Keratinocyte (primary cell): Measurements from ENCODE around the gene ZNF385A. TPM values are rescaled to one million over a fixed set of nuclear protein-coding genes. Genes with fewer than 3 reads are reported as not detected.
A peak's percentile ranks its signal among the peaks of the same experiment; 100 is the strongest.

Source experiments
- DNase-seq: peaks from one replicate; pipeline ENCODE4 v3.0.0-alpha.2; 2011; ENCODE audit warnings: low read depth, missing footprints, low spot score
- FAIRE-seq: peaks from 2 replicates; lab custom pipeline; 2011; peaks lifted over from hg19 to GRCh38; lab: Jason Lieb, UNC
- H2AFZ ChIP-seq: 2 replicates; pipeline ENCODE4 v1.6.0; 2012; ENCODE audit warnings: low read length, control low read depth, inconsistent platforms; ENCODE audit not compliant: control insufficient read depth
- H3K27ac ChIP-seq: 2 replicates; pipeline ENCODE4 v1.5.1; 2011; ENCODE audit warnings: low read length; ENCODE audit not compliant: control insufficient read depth, insufficient read depth
- H3K27me3 ChIP-seq: 3 replicates; pipeline ENCODE4 v1.6.0; 2011; ENCODE audit warnings: low read length; ENCODE audit not compliant: control insufficient read depth, insufficient read depth; ENCODE audit errors: extremely low read depth
- H3K36me3 ChIP-seq, 2 experiments: 2 replicates in 1 of 2; 3 replicates in 1 of 2; pipeline ENCODE4 v1.5.1; 2011; ENCODE audit warnings: low read length in 2 of 2, mild to moderate bottlenecking in 1 of 2; ENCODE audit not compliant: control insufficient read depth in 2 of 2, insufficient read depth in 2 of 2; ENCODE audit errors: extremely low read depth in 1 of 2
- H3K4me1 ChIP-seq: 3 replicates; pipeline ENCODE4 v1.5.1; 2011; ENCODE audit warnings: low read length; ENCODE audit not compliant: control insufficient read depth, insufficient read depth; ENCODE audit errors: extremely low read depth
- H3K4me2 ChIP-seq: 3 replicates; pipeline ENCODE4 v1.6.0; 2011; ENCODE audit warnings: low read depth, low read length; ENCODE audit not compliant: control insufficient read depth, insufficient read depth; ENCODE audit errors: extremely low read depth
- H3K4me3 ChIP-seq, 3 experiments: fragments of 200-600 bp in 1 of 3; sonication (generic) in 1 of 3; 2 replicates in 2 of 3; 3 replicates in 1 of 3; pipeline ENCODE4 v1.5.1; 2011 to 2016; ENCODE audit warnings: low read length in 3 of 3, mild to moderate bottlenecking in 3 of 3, control low read depth in 2 of 3, inconsistent platforms in 1 of 3, low read depth in 1 of 3, mixed read lengths in 1 of 3, mixed run types in 1 of 3, moderate library complexity in 1 of 3; ENCODE audit not compliant: control insufficient read depth in 2 of 3, insufficient read depth in 2 of 3; ENCODE audit errors: extremely low read depth in 1 of 3
- H3K79me2 ChIP-seq: 2 replicates; pipeline ENCODE4 v1.6.0; 2012; ENCODE audit warnings: low read length; ENCODE audit not compliant: control insufficient read depth, insufficient read depth
- H3K9ac ChIP-seq: 3 replicates; pipeline ENCODE4 v1.6.0; 2011; ENCODE audit warnings: low read length; ENCODE audit not compliant: control insufficient read depth, insufficient read depth; ENCODE audit errors: extremely low read depth
- H3K9me1 ChIP-seq: 3 replicates; pipeline ENCODE4 v1.6.0; 2011; ENCODE audit warnings: low read length; ENCODE audit not compliant: control insufficient read depth, insufficient read depth; ENCODE audit errors: extremely low read depth
- H3K9me3 ChIP-seq: 2 replicates; pipeline ENCODE4 v1.5.1; 2012; ENCODE audit warnings: low read depth, low read length; ENCODE audit not compliant: control insufficient read depth
- H4K20me1 ChIP-seq: 3 replicates; pipeline ENCODE4 v1.6.0; 2011; ENCODE audit warnings: low read length; ENCODE audit not compliant: control insufficient read depth, insufficient read depth; ENCODE audit errors: extremely low read depth
- CTCF ChIP-seq, 3 experiments: IDR thresholded peaks in 1 of 3; conservative IDR thresholded peaks in 1 of 3; optimal IDR thresholded peaks in 1 of 3; 2 replicates in 2 of 3; 3 replicates in 1 of 3; pipeline versions ENCODE3 to v1.5.1; 2011; ENCODE audit warnings: low read length in 3 of 3, mild to moderate bottlenecking in 3 of 3, moderate library complexity in 2 of 3, control low read depth in 1 of 3, inconsistent platforms in 1 of 3; ENCODE audit not compliant: insufficient read depth in 2 of 3; ENCODE audit errors: extremely low read depth in 1 of 3
- EZH2 ChIP-seq: IDR thresholded peaks from one replicate; pipeline ENCODE4 v1.6.1; 2012; ENCODE audit warnings: inconsistent platforms, mild to moderate bottlenecking, low read length, moderate library complexity
- dilution Hi-C: fragments of 300-500 bp; cut with MboI; formaldehyde crosslinking; loops from one replicate; pipeline ENCODE4 v1.7.0; 2020; ENCODE audit warnings: low sequenced_read_pairs; ENCODE audit not compliant: extremely low pct_ligation_motif_present
- polyA plus RNA-seq, 5 experiments: library from polyadenylated mRNA; depleted of rRNA in 3 of 5; stranded (reverse) in 3 of 5; stranded (forward) in 1 of 5; unstranded in 1 of 5; fragments of >200 nt; gene quantifications; 1 replicate in 1 of 5; 2 replicates in 3 of 5; 3 replicates in 1 of 5; pipeline versions ENCODE4 v1.2.1 to v1.2.3, GENCODE V29; 2011 to 2012; ENCODE audit warnings: missing spikeins in 2 of 5, low read depth in 1 of 5, low replicate concordance in 1 of 5

ZNF385A gene
- polyA plus RNA-seq, 1 donor (not counting 4 experiments of a cell fraction or from before 2014, with no cell fraction given), result 11.4 TPM

GRCh38 chr12:54421175-54421878 is 36.8 kb upstream of the ZNF385A start:
- Histone ChIP-seq H3K9me3 (no peaks in the 10 kb centered on the region), H3K79me2 (peaks cover 30% of the 10 kb centered on the region), H3K27ac (no peak overlapping the region), H2AFZ (no peak overlapping the region), H3K9ac (peak overlapping the region; percentile 22), H3K4me3 (no peak overlapping the region), H4K20me1 (no peaks in the 10 kb centered on the region), H3K4me2 (no peak overlapping the region), H3K27me3 (no peaks in the 10 kb centered on the region), H3K9me1 (no peaks in the 10 kb centered on the region), H3K4me1 (peaks cover 54% of the 10 kb centered on the region), H3K36me3 (no peaks in the 10 kb centered on the region)
- TF ChIP-seq CTCF (optimal IDR thresholded peaks at IDR 0.05 in 1 of 3, IDR thresholded peaks at IDR 0.05 in 1 of 3, conservative IDR thresholded peaks at IDR 0.05 in 1 of 3; ENCODE audit: extremely low read depth in 1 of 3, insufficient read depth in 2 of 3, low read length in 3 of 3) (no peak), EZH2 (no peak)
- DNase-seq (no peak), FAIRE-seq (no peak)
- dilution Hi-C loops, result no loop called here

DNA sequence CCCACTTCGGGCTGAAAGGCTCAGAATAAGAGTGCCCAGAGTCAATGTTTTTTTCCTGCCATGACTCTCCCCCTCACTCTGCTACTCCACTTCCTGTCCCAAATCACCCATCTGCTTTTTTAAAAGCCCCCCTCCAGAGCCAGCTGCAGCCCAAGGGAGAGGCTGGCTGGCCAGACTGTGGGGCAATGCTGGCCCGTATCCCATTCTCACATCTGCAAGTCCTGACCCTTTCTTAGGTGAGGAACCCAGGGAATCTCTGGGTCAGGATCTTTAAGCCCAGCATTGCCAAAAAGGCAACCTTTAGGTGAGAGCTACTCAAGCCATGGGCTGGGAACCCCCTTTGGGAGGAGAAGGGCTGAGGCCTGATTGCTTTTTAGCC is 36.2 kb upstream of the ZNF385A start:
- no peak for TF ChIP-seq EZH2
- no peak for TF ChIP-seq CTCF (optimal IDR thresholded peaks at IDR 0.05 in 1 of 3, IDR thresholded peaks at IDR 0.05 in 1 of 3, conservative IDR thresholded peaks at IDR 0.05 in 1 of 3; ENCODE audit: extremely low read depth in 1 of 3, insufficient read depth in 2 of 3, low read length in 3 of 3)
- no peak for FAIRE-seq
- no peak overlapping the region for H3K4me2 ChIP-seq
- H3K36me3 ChIP-seq, result no peaks in the 10 kb centered on the region
- H2AFZ ChIP-seq, result no peak overlapping the region
- H3K27ac ChIP-seq, result no peak overlapping the region
- no peaks in the 10 kb centered on the region for H3K9me1 ChIP-seq
- H3K9ac ChIP-seq, result peak overlapping the region; percentile 22
- no peaks in the 10 kb centered on the region for H4K20me1 ChIP-seq
- no peaks in the 10 kb centered on the region for H3K27me3 ChIP-seq
- dilution Hi-C loops, result no loop called here
- H3K9me3 ChIP-seq, result no peaks in the 10 kb centered on the region
- no peak for DNase-seq
- no peak overlapping the region for H3K4me3 ChIP-seq
- peaks cover 36% of the 10 kb centered on the region for H3K79me2 ChIP-seq
- H3K4me1 ChIP-seq, result peaks cover 56% of the 10 kb centered on the region
